Endothelial cell of umbilical vein (primary cell): Measurements from ENCODE around the gene MRPL38.

Experiments used
- EZH2 ChIP-seq: IDR thresholded peaks from 2 replicates; pipeline ENCODE4 v1.6.1; 2012; ENCODE audit warnings: borderline replicate concordance, low read depth, mild to moderate bottlenecking, moderate library complexity, low read length, inconsistent platforms; ENCODE audit not compliant: severe bottlenecking
- FOS ChIP-seq: IDR thresholded peaks from 2 replicates; pipeline ENCODE4 v1.6.1; 2011; ENCODE audit warnings: mild to moderate bottlenecking, low read length, moderate library complexity, borderline replicate concordance; ENCODE audit not compliant: insufficient read depth
- GATA2 ChIP-seq: IDR thresholded peaks from 2 replicates; pipeline ENCODE4 v1.7.0; 2011; ENCODE audit warnings: low read depth, mild to moderate bottlenecking, moderate library complexity, mixed read lengths, low read length; ENCODE audit not compliant: insufficient read length, insufficient read depth
- JUN ChIP-seq: IDR thresholded peaks from 2 replicates; pipeline ENCODE4 v1.6.1; 2011; ENCODE audit warnings: borderline replicate concordance, low read depth; ENCODE audit not compliant: insufficient read length, insufficient read depth
- MYC ChIP-seq: IDR thresholded peaks from one replicate; pipeline ENCODE4 v1.6.1; 2011; ENCODE audit warnings: mild to moderate bottlenecking, low read depth, low read length
- POLR2A ChIP-seq: IDR thresholded peaks from 2 replicates; pipeline ENCODE4 v1.6.1; 2012; ENCODE audit warnings: low read depth, mild to moderate bottlenecking, control low read depth, low read length
- POLR2AphosphoS5 ChIP-seq: IDR thresholded peaks from 2 replicates; pipeline ENCODE4 v1.6.1; 2012; ENCODE audit warnings: low read depth, mild to moderate bottlenecking, control low read depth, low read length, moderate library complexity; ENCODE audit not compliant: insufficient read depth
- TF ChIP-seq, protein P1 (sequence below), 2 donors: IDR thresholded peaks; 1 replicate in 1 of 2; 2 replicates in 1 of 2; pipeline ENCODE4 v1.5.1; 2011; ENCODE audit warnings: low read length in 2 of 2, mild to moderate bottlenecking in 2 of 2, moderate library complexity in 2 of 2, control low read depth in 1 of 2, inconsistent platforms in 1 of 2, low read depth in 1 of 2; ENCODE audit not compliant: insufficient read depth in 1 of 2; ENCODE audit errors: extremely low read depth in 1 of 2
- TF ChIP-seq, protein P2 (sequence below): IDR thresholded peaks from 2 replicates; pipeline ENCODE4 v1.6.1; 2011; ENCODE audit not compliant: insufficient read depth, insufficient read length

DNA sequence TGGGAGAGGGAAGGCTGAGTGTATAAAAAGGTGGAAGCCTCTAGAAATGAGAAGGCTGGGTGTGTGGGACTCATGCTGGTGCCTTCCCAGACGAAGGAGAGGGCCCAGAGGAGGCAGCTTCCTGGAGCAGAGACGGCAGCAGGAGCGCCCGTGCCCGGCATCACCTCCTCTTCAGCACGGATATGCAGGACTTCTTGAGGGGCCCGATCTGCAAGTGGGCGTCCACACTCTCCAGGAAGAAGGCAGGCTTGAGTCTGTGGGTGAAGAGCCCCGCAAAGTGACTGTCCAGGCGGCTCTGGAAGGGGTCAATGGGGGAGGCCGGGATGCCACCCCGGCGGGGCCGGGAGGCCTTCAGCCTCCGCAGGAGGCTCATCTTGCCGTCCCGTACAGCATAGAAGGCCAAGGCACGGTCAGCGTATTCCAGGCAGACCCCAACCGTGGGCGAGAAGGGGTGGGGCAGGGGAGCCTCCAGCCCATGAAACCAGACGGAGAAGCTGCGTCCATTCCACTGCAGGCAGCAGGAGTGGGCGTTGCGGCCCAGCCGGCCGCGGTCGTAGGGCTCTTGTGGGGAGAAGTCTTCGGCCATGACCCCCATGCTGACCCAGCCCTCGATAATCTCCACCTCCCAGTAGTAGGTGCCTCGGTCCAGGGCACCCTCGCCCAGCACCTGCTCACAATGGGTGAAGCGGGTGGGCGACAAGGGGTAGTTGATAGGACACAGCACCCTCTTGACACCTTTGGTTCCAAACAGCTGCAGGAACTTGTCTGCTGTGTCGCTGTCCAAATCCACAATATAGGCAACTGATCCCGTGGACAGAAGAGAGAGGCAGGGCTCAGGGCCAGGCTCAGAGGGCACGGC is 30.1 kb downstream of the MRPL38 start:
- TF ChIP-seq, protein P1, sequence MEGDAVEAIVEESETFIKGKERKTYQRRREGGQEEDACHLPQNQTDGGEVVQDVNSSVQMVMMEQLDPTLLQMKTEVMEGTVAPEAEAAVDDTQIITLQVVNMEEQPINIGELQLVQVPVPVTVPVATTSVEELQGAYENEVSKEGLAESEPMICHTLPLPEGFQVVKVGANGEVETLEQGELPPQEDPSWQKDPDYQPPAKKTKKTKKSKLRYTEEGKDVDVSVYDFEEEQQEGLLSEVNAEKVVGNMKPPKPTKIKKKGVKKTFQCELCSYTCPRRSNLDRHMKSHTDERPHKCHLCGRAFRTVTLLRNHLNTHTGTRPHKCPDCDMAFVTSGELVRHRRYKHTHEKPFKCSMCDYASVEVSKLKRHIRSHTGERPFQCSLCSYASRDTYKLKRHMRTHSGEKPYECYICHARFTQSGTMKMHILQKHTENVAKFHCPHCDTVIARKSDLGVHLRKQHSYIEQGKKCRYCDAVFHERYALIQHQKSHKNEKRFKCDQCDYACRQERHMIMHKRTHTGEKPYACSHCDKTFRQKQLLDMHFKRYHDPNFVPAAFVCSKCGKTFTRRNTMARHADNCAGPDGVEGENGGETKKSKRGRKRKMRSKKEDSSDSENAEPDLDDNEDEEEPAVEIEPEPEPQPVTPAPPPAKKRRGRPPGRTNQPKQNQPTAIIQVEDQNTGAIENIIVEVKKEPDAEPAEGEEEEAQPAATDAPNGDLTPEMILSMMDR (IDR thresholded peaks at IDR 0.05; ENCODE audit: extremely low read depth in 1 of 2, insufficient read depth in 1 of 2, low read depth in 1 of 2, low read length in 2 of 2): no peak
- no peak for TF ChIP-seq POLR2AphosphoS5
- TF ChIP-seq POLR2A: peak; percentile 2
- no peak for TF ChIP-seq EZH2
- TF ChIP-seq, protein P2, sequence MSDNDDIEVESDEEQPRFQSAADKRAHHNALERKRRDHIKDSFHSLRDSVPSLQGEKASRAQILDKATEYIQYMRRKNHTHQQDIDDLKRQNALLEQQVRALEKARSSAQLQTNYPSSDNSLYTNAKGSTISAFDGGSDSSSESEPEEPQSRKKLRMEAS: no peak
- TF ChIP-seq GATA2: no peak
- no peak for TF ChIP-seq JUN
- no peak for TF ChIP-seq FOS
- TF ChIP-seq MYC: no peak
